Nephron (organoid): Measurements from ENCODE around the gene RAPGEF6.

Experiments
- H3K27ac Mint-ChIP-seq, 3 experiments: 2 replicates each; pipeline ENCODE4 v1.8.0; 2020; ENCODE audit warnings: mixed read lengths in 3 of 3, mild to moderate bottlenecking in 2 of 3, moderate library complexity in 1 of 3
- H3K27me3 Mint-ChIP-seq: 2 replicates; pipeline ENCODE4 v1.8.0; 2021; ENCODE audit warnings: low read depth, mild to moderate bottlenecking, moderate library complexity, mixed read lengths
- H3K36me3 Mint-ChIP-seq: 2 replicates; pipeline ENCODE4 v1.8.0; 2020; ENCODE audit warnings: low read depth, mixed read lengths
- H3K4me1 Mint-ChIP-seq: 2 replicates; pipeline ENCODE4 v1.8.0; 2020; ENCODE audit warnings: mixed read lengths
- H3K4me3 Mint-ChIP-seq, 3 experiments: 2 replicates each; pipeline ENCODE4 v1.8.0; 2020; ENCODE audit warnings: mild to moderate bottlenecking in 3 of 3, mixed read lengths in 3 of 3, moderate library complexity in 2 of 3
- H3K9me3 Mint-ChIP-seq: 2 replicates; pipeline ENCODE4 v1.8.0; 2020; ENCODE audit warnings: mixed read lengths
- TF ChIP-seq, protein P1 (sequence below), 3 experiments: fragments of 200-600 bp; sonication (generic); IDR thresholded peaks; one replicate each; pipeline ENCODE4 v1.5.0; 2021; ENCODE audit warnings: antibody characterized with exemption in 3 of 3; ENCODE audit not compliant: unreplicated experiment in 3 of 3

The RAPGEF6 gene

DNA sequence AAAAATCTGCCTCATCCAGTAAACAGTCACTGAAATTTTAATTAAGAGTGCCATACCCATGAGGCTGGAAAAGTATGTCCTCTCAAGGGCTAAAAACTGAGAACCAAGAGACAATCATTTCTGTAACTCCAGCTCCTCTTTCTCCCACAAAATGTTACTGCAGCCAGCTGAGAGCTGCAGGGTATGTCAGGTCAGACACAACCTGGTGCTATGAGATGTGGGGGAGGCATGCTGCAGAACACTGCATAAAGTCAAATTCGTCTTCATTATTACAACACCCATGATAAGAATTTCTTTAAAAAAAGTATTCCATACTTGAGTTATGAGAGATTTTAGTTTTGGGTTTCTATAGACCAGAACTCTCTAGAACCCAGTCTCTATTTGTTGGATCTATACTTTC is 209.0 kb downstream of the RAPGEF6 start:
- Mint-ChIP-seq H3K9me3 (no peaks in the 10 kb centered on the region), H3K36me3 (peaks cover 35% of the 10 kb centered on the region), H3K27me3 (no peaks in the 10 kb centered on the region), H3K4me3 (no peak overlapping the region), H3K27ac (no peak overlapping the region), H3K4me1 (no peaks in the 10 kb centered on the region)
- TF ChIP-seq, protein P1, sequence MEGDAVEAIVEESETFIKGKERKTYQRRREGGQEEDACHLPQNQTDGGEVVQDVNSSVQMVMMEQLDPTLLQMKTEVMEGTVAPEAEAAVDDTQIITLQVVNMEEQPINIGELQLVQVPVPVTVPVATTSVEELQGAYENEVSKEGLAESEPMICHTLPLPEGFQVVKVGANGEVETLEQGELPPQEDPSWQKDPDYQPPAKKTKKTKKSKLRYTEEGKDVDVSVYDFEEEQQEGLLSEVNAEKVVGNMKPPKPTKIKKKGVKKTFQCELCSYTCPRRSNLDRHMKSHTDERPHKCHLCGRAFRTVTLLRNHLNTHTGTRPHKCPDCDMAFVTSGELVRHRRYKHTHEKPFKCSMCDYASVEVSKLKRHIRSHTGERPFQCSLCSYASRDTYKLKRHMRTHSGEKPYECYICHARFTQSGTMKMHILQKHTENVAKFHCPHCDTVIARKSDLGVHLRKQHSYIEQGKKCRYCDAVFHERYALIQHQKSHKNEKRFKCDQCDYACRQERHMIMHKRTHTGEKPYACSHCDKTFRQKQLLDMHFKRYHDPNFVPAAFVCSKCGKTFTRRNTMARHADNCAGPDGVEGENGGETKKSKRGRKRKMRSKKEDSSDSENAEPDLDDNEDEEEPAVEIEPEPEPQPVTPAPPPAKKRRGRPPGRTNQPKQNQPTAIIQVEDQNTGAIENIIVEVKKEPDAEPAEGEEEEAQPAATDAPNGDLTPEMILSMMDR (IDR thresholded peaks at IDR 0.05; ENCODE audit: unreplicated experiment in 3 of 3), result no peak

DNA sequence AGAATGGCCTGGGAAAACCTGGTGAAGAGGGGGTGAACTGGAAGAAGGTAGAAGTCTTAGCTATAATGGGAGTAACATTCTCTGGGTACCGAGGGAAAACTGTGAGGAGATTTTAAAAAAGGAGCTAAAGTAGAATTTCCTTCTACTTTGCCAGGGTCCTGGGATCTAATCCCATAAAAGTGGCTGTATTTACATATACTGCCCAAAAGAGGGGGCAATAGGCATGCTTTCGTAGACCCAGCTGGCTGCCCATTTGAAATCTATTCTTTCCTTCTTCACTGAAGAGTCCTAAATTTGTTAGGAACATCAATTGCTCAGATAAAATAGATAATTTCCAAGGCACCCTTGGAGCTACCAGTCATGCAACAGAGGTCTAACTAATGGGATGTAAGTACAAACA is 212.0 kb downstream of the RAPGEF6 start:
- Mint-ChIP-seq H3K4me3 (no peak overlapping the region), H3K9me3 (no peaks in the 10 kb centered on the region), H3K36me3 (peaks cover 27% of the 10 kb centered on the region), H3K4me1 (no peaks in the 10 kb centered on the region), H3K27ac (no peak overlapping the region), H3K27me3 (no peaks in the 10 kb centered on the region)
- TF ChIP-seq, protein P1 (IDR thresholded peaks at IDR 0.05; ENCODE audit: unreplicated experiment in 3 of 3), result peak in 2 of 3 experiments; percentile 19 to 41

GRCh38 chr5:131419877-131420276 is 215.2 kb downstream of the RAPGEF6 start:
- TF ChIP-seq, protein P1 (IDR thresholded peaks at IDR 0.05; ENCODE audit: unreplicated experiment in 3 of 3), result no peak
- Mint-ChIP-seq H3K4me3 (no peak overlapping the region), H3K4me1 (no peaks in the 10 kb centered on the region), H3K27ac (peak overlapping the region in 1 of 3 experiments; percentile 52), H3K9me3 (no peaks in the 10 kb centered on the region), H3K27me3 (no peaks in the 10 kb centered on the region), H3K36me3 (peaks cover 23% of the 10 kb centered on the region)

DNA sequence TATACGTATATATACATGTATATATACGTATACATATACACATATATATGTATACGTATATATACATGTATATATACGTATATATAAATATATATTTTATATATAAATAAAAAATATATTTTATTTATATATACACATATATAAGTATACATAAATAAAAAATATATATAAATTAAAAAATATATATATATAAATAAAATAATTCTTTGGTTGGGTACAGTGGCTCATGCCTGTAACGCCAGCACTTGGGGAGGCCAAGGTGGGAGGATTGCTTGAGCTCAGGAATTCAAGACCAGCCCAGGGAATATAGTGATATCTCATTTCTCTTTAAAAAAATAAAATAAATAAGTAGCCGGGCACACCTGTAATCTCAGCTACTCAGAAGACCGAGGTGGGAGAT is 216.2 kb downstream of the RAPGEF6 start:
- Mint-ChIP-seq H3K9me3 (no peaks in the 10 kb centered on the region), H3K4me1 (no peaks in the 10 kb centered on the region), H3K27me3 (no peaks in the 10 kb centered on the region), H3K27ac (no peak overlapping the region), H3K36me3 (peaks cover 26% of the 10 kb centered on the region), H3K4me3 (no peak overlapping the region)
- TF ChIP-seq, protein P1 (IDR thresholded peaks at IDR 0.05; ENCODE audit: unreplicated experiment in 3 of 3), result no peak

DNA sequence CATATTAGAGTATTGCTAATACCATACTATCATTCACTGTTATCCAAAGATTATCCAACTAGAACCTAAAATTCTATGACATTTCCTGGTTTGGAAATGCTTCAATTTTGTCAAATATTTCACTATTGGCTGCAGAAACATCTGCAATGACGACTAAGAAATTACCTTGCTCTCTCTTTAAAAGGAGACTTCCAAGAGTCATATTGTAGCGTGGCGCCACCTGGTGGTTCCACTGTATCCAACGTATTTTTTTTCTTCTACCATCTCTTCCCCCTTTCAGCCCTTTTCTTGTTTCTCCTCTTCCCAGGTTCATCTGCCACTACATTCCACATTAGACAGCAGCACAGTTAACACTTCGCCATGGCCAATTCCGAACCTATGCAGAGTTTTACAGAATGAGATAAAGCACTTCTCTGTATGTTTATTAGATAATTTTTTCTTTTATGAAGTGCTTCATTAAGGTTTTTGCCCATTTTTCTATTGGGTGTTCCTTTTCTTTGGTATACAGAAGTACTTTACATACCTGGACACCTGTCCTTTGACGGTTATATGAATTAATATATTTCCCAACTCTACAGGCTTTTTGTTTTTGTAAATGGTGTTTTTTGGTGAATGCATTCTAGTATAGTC is 217.7 kb downstream of the RAPGEF6 start:
- no peaks in the 10 kb centered on the region for H3K9me3 Mint-ChIP-seq
- peaks cover 21% of the 10 kb centered on the region for H3K36me3 Mint-ChIP-seq
- no peaks in the 10 kb centered on the region for H3K27me3 Mint-ChIP-seq
- TF ChIP-seq, protein P1 (IDR thresholded peaks at IDR 0.05; ENCODE audit: unreplicated experiment in 3 of 3), result peak; percentile 75 to 86 (median 81)
- H3K27ac Mint-ChIP-seq, result no peak overlapping the region
- no peak overlapping the region for H3K4me3 Mint-ChIP-seq
- H3K4me1 Mint-ChIP-seq, result no peaks in the 10 kb centered on the region

DNA sequence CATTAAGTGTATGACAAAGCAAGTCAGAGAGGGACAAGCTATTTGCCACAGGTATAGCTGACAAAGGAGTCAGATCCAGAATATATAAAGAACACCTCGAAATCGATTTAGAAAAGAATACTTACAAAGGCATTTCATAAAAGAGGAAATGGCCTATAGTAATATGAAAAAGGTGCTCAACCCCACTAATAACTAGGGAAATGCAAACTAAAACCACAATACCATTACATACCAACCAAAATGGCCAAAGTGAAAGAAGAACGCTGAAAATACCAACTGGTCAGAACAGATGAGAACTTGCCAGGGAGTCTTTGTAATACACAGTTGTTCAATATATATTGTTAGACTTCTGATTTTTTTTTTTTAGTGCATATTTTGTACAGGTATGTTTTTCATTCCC is 218.3 kb downstream of the RAPGEF6 start:
- Mint-ChIP-seq H3K4me1 (no peaks in the 10 kb centered on the region), H3K27me3 (no peaks in the 10 kb centered on the region), H3K9me3 (no peaks in the 10 kb centered on the region), H3K27ac (no peak overlapping the region), H3K36me3 (peaks cover 15% of the 10 kb centered on the region), H3K4me3 (no peak overlapping the region)
- TF ChIP-seq, protein P1 (IDR thresholded peaks at IDR 0.05; ENCODE audit: unreplicated experiment in 3 of 3), result no peak
